ENCODE results near the gene DMRTC1B. TPM values are rescaled to one million over a fixed set of nuclear protein-coding genes. Genes with fewer than 3 reads are reported as not detected.
"Not testable (repeated sequence)": the region's sequence is repeated elsewhere in the genome, so short reads cannot be mapped to it uniquely, and the experiment has no call there.

DMRTC1B gene
- total and polyA plus RNA-seq, 2 experiments from 2014 or later: not detected

GRCh38 chrX:72727846-72728245 is 48.8 kb upstream of the DMRTC1B start (continued):
- TF ChIP-seq, protein P1, sequence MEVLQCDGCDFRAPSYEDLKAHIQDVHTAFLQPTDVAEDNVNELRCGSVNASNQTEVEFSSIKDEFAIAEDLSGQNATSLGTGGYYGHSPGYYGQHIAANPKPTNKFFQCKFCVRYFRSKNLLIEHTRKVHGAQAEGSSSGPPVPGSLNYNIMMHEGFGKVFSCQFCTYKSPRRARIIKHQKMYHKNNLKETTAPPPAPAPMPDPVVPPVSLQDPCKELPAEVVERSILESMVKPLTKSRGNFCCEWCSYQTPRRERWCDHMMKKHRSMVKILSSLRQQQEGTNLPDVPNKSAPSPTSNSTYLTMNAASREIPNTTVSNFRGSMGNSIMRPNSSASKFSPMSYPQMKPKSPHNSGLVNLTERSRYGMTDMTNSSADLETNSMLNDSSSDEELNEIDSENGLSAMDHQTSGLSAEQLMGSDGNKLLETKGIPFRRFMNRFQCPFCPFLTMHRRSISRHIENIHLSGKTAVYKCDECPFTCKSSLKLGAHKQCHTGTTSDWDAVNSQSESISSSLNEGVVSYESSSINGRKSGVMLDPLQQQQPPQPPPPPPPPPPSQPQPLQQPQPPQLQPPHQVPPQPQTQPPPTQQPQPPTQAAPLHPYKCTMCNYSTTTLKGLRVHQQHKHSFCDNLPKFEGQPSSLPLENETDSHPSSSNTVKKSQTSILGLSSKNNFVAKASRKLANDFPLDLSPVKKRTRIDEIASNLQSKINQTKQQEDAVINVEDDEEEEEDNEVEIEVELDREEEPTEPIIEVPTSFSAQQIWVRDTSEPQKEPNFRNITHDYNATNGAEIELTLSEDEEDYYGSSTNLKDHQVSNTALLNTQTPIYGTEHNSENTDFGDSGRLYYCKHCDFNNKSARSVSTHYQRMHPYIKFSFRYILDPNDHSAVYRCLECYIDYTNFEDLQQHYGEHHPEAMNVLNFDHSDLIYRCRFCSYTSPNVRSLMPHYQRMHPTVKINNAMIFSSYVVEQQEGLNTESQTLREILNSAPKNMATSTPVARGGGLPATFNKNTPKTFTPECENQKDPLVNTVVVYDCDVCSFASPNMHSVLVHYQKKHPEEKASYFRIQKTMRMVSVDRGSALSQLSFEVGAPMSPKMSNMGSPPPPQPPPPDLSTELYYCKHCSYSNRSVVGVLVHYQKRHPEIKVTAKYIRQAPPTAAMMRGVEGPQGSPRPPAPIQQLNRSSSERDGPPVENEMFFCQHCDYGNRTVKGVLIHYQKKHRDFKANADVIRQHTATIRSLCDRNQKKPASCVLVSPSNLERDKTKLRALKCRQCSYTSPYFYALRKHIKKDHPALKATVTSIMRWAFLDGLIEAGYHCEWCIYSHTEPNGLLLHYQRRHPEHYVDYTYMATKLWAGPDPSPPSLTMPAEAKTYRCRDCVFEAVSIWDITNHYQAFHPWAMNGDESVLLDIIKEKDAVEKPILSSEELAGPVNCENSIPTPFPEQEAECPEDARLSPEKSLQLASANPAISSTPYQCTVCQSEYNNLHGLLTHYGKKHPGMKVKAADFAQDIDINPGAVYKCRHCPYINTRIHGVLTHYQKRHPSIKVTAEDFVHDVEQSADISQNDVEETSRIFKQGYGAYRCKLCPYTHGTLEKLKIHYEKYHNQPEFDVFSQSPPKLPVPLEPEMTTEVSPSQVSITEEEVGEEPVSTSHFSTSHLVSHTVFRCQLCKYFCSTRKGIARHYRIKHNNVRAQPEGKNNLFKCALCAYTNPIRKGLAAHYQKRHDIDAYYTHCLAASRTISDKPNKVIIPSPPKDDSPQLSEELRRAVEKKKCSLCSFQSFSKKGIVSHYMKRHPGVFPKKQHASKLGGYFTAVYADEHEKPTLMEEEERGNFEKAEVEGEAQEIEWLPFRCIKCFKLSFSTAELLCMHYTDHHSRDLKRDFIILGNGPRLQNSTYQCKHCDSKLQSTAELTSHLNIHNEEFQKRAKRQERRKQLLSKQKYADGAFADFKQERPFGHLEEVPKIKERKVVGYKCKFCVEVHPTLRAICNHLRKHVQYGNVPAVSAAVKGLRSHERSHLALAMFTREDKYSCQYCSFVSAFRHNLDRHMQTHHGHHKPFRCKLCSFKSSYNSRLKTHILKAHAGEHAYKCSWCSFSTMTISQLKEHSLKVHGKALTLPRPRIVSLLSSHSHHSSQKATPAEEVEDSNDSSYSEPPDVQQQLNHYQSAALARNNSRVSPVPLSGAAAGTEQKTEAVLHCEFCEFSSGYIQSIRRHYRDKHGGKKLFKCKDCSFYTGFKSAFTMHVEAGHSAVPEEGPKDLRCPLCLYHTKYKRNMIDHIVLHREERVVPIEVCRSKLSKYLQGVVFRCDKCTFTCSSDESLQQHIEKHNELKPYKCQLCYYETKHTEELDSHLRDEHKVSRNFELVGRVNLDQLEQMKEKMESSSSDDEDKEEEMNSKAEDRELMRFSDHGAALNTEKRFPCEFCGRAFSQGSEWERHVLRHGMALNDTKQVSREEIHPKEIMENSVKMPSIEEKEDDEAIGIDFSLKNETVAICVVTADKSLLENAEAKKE (CRISPR knock-in tag; IDR thresholded peaks at IDR 0.05): no peak
- TF ChIP-seq JUNB (IDR thresholded peaks at IDR 0.05; ENCODE audit: unreplicated experiment) (no peak), ZNF114 (CRISPR knock-in tag; IDR thresholded peaks at IDR 0.05) (no peak)
- TF ChIP-seq, protein P2, sequence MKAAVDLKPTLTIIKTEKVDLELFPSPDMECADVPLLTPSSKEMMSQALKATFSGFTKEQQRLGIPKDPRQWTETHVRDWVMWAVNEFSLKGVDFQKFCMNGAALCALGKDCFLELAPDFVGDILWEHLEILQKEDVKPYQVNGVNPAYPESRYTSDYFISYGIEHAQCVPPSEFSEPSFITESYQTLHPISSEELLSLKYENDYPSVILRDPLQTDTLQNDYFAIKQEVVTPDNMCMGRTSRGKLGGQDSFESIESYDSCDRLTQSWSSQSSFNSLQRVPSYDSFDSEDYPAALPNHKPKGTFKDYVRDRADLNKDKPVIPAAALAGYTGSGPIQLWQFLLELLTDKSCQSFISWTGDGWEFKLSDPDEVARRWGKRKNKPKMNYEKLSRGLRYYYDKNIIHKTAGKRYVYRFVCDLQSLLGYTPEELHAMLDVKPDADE (IDR thresholded peaks at IDR 0.05): no peak

DNA sequence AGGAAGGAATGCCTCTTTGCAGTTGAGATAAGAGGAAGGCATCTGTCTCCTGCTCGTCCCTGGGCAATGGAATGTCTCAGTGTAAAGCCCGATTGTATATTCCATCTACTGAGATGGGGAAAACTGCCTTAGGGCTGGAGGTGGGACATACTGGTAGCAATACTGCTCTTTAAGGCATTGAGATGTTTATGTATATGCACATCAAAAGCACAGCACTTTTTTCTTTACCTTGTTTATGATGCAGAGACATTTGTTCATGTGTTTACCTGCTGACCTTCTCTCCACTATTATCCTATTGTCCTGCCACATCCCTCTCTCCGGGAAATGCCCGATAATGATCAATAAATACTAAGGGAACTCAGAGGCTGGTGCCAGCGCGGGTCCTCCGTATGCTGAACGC is 43.1 kb upstream of the DMRTC1B start:
- Mint-ChIP-seq H3K4me3 (peak overlapping the region; percentile 11; the same call in 1 of the 3 replicates), H3K4me1 (peaks cover 18% of the 10 kb centered on the region)
- H3K4me1 ChIP-seq (ENCODE audit: insufficient read depth); H4K20me1 ChIP-seq (replicated peaks; ENCODE audit: insufficient read depth); H3K4me3 ChIP-seq; H3F3A ChIP-seq (replicated peaks; ENCODE audit: low read depth); H3K36me3 ChIP-seq (ENCODE audit: insufficient read depth); H3K4me2 ChIP-seq; ATAC-seq; H3K9me3 Mint-ChIP-seq; H3K27ac Mint-ChIP-seq; H3K27me3 ChIP-seq (ENCODE audit: insufficient read depth); H3K79me2 ChIP-seq (replicated peaks; ENCODE audit: insufficient read depth); H3K27ac ChIP-seq (ENCODE audit: low read depth); H3K36me3 Mint-ChIP-seq (ENCODE audit: low read depth); H3K9me2 ChIP-seq (ENCODE audit: insufficient read depth); H3K27me3 Mint-ChIP-seq (ENCODE audit: insufficient read depth, low read depth, poor library complexity); DNase-seq (ENCODE audit: low spot score): not testable (repeated sequence)
- 0 out of 2 replicates have a peak overlapping the region, but pooled peaks have one; percentile 18 for H2AFZ ChIP-seq
